WERI-Rb-1 (cell line): ENCODE measurements around the gene GDF2.

ENCODE experiments used
- DNase-seq: peaks from one replicate; pipeline ENCODE4 v3.0.0-alpha.2; 2020
- H3K27ac ChIP-seq: fragments of 250-450 bp; sonication (Bioruptor Pico); 2 replicates; pipeline ENCODE4 v1.5.1; 2020; ENCODE audit warnings: mild to moderate bottlenecking, moderate library complexity
- H3K27me3 ChIP-seq: fragments of 250-450 bp; sonication (Bioruptor Pico); 2 replicates; pipeline ENCODE4 v1.5.1; 2021; ENCODE audit warnings: mild to moderate bottlenecking, low read depth, moderate library complexity; ENCODE audit not compliant: insufficient read depth, severe bottlenecking
- H3K36me3 ChIP-seq: fragments of 250-450 bp; sonication (Bioruptor Pico); 2 replicates; pipeline ENCODE4 v1.5.1; 2020; ENCODE audit warnings: mild to moderate bottlenecking, moderate library complexity
- H3K4me3 ChIP-seq: 2 replicates; pipeline ENCODE4 v1.5.1; 2011; ENCODE audit warnings: low read depth, mild to moderate bottlenecking, control low read depth, low read length
- H3K9me3 ChIP-seq: fragments of 250-450 bp; sonication (Bioruptor Pico); 2 replicates; pipeline ENCODE4 v1.5.1; 2021; ENCODE audit warnings: mild to moderate bottlenecking, moderate library complexity; ENCODE audit not compliant: severe bottlenecking
- TF ChIP-seq, protein P1 (sequence below): IDR thresholded peaks from 2 replicates; pipeline ENCODE4 v1.5.1; 2011; ENCODE audit warnings: low read depth, mild to moderate bottlenecking, control low read depth, inconsistent platforms, low read length

GDF2 gene

GRCh38 chr10:47344996-47345870, 23.0 kb downstream of the GDF2 start:
- peaks cover 9% of the 10 kb centered on the region for H3K36me3 ChIP-seq
- TF ChIP-seq, protein P1, sequence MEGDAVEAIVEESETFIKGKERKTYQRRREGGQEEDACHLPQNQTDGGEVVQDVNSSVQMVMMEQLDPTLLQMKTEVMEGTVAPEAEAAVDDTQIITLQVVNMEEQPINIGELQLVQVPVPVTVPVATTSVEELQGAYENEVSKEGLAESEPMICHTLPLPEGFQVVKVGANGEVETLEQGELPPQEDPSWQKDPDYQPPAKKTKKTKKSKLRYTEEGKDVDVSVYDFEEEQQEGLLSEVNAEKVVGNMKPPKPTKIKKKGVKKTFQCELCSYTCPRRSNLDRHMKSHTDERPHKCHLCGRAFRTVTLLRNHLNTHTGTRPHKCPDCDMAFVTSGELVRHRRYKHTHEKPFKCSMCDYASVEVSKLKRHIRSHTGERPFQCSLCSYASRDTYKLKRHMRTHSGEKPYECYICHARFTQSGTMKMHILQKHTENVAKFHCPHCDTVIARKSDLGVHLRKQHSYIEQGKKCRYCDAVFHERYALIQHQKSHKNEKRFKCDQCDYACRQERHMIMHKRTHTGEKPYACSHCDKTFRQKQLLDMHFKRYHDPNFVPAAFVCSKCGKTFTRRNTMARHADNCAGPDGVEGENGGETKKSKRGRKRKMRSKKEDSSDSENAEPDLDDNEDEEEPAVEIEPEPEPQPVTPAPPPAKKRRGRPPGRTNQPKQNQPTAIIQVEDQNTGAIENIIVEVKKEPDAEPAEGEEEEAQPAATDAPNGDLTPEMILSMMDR: no peak

DNA sequence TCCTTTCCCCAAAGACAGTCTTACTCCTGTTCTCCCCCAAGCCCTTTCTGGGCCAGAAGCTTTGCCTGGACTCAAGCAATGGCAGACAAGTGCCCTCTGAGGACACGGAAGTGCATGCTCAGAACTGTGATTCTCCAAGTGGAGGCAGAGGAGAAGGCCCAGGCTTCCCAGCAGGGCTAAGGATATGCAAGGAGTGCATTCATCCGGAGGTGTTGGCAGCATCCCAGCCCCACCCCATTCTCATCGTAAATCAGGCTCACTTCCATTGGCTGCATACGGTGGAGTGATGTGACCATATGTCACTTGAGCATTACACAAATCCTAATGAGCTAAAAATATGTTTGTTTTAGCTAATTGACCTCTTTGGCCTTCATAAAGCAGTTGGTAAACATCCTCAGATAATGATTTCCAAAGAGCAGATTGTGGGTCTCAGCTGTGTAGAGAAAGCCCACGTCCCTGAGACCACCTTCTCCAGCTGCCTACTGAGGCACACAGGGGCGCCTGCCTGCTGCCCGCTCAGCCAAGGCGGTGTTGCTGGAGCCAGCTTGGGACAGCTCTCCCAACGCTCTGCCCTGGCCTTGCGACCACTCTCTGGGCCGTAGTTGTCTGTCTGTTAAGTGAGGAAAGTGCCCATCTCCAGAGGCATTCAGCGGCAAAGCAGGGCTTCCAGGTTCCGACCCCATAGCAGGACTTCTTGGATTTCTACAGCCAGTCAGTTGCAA, 24.5 kb downstream of the GDF2 start:
- no peaks in the 10 kb centered on the region for H3K27me3 ChIP-seq
- H3K9me3 ChIP-seq: no peaks in the 10 kb centered on the region
- peaks cover 24% of the 10 kb centered on the region for H3K36me3 ChIP-seq
- peak overlapping the region; percentile 80 for H3K4me3 ChIP-seq
- TF ChIP-seq, protein P1: no peak
- peak; percentile 94 for DNase-seq
- peak overlapping the region; percentile 91 for H3K27ac ChIP-seq

More at GRCh38 chr10:47344996-47345870, 23.0 kb downstream of the GDF2 start:
- Histone ChIP-seq H3K9me3 (no peaks in the 10 kb centered on the region), H3K27me3 (no peaks in the 10 kb centered on the region), H3K27ac (peak overlapping the region; percentile 91), H3K4me3 (no peak overlapping the region)
- no peak for DNase-seq

DNA sequence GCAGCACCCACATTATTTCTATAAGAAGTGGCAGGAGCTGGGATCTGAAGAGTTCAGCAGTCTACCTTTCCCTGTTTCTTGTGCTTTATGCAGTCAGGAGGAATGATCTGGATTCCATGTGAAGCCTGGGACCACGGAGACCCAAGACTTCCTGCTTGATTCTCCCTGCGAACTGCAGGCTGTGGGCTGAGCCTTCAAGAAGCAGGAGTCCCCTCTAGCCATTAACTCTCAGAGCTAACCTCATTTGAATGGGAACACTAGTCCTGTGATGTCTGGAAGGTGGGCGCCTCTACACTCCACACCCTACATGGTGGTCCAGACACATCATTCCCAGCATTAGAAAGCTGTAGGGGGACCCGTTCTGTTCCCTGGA, 25.0 kb downstream of the GDF2 start:
- DNase-seq: no peak
- Histone ChIP-seq H3K27me3 (no peaks in the 10 kb centered on the region), H3K36me3 (peaks cover 29% of the 10 kb centered on the region), H3K27ac (peak overlapping the region; percentile 91), H3K4me3 (peak overlapping the region; percentile 80), H3K9me3 (no peaks in the 10 kb centered on the region)
- TF ChIP-seq, protein P1: no peak

GRCh38 chr10:47348138-47348651, 25.9 kb downstream of the GDF2 start, which contains the start of gene RBP3:
TSS of gene RBP3 (plus strand) at chr10:47348363. CDS start at chr10:47348485, 122 bp downstream.
- peak within 1 kb of the TSS; percentile 91 for H3K27ac ChIP-seq
- TF ChIP-seq, protein P1: no peak
- peak within 1 kb of the TSS; percentile 80 for H3K4me3 ChIP-seq
- peak; percentile 93 for DNase-seq
- no peaks in the 10 kb centered on the region for H3K9me3 ChIP-seq
- no peaks in the 10 kb centered on the region for H3K27me3 ChIP-seq
- H3K36me3 ChIP-seq: peaks cover 38% of the 10 kb centered on the region

DNA sequence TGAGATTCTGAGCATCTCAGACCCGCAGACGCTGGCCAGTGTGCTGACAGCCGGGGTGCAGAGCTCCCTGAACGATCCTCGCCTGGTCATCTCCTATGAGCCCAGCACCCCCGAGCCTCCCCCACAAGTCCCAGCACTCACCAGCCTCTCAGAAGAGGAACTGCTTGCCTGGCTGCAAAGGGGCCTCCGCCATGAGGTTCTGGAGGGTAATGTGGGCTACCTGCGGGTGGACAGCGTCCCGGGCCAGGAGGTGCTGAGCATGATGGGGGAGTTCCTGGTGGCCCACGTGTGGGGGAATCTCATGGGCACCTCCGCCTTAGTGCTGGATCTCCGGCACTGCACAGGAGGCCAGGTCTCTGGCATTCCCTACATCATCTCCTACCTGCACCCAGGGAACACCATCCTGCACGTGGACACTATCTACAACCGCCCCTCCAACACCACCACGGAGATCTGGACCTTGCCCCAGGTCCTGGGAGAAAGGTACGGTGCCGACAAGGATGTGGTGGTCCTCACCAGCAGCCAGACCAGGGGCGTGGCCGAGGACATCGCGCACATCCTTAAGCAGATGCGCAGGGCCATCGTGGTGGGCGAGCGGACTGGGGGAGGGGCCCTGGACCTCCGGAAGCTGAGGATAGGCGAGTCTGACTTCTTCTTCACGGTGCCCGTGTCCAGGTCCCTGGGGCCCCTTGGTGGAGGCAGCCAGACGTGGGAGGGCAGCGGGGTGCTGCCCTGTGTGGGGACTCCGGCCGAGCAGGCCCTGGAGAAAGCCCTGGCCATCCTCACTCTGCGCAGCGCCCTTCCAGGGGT, 26.6 kb downstream of the GDF2 start:
- Histone ChIP-seq H3K4me3 (peak overlapping the region; percentile 80), H3K27me3 (no peaks in the 10 kb centered on the region), H3K27ac (peak overlapping the region; percentile 91), H3K36me3 (peaks cover 45% of the 10 kb centered on the region), H3K9me3 (no peaks in the 10 kb centered on the region)
- DNase-seq: no peak
- TF ChIP-seq, protein P1: 0 out of 2 replicates have a peak, but pooled peaks have one; percentile 7
